Skeletal muscle satellite cell (primary cell): ENCODE results near the gene FURIN.
A peak's percentile ranks its signal among the peaks of the same experiment; 100 is the strongest.

Experiments
- H3K27me3 ChIP-seq: 2 replicates; pipeline ENCODE4 v1.7.0; 2013; ENCODE audit warnings: low read length; ENCODE audit not compliant: control insufficient read depth, insufficient read depth
- H3K36me3 ChIP-seq: 2 replicates; pipeline ENCODE4 v1.7.0; 2013; ENCODE audit warnings: mild to moderate bottlenecking, control low read depth, low read length; ENCODE audit not compliant: insufficient read depth
- H3K4me1 ChIP-seq: 2 replicates; pipeline ENCODE4 v1.7.0; 2013; ENCODE audit warnings: low read length; ENCODE audit not compliant: control insufficient read depth, insufficient read depth
- H3K4me2 ChIP-seq: 2 replicates; pipeline ENCODE4 v1.7.0; 2013; ENCODE audit warnings: mild to moderate bottlenecking, low read length
- H3K4me3 ChIP-seq: 2 replicates; pipeline ENCODE4 v1.7.0; 2013; ENCODE audit warnings: low read length
- H3K9ac ChIP-seq: 2 replicates; pipeline ENCODE4 v1.7.0; 2013; ENCODE audit warnings: mild to moderate bottlenecking, low read depth, low read length, moderate library complexity
- H3K9me3 ChIP-seq: replicated peaks from 2 replicates; pipeline ENCODE4 v1.7.0; 2013; ENCODE audit warnings: mild to moderate bottlenecking, control low read depth, low read length

FURIN gene

DNA sequence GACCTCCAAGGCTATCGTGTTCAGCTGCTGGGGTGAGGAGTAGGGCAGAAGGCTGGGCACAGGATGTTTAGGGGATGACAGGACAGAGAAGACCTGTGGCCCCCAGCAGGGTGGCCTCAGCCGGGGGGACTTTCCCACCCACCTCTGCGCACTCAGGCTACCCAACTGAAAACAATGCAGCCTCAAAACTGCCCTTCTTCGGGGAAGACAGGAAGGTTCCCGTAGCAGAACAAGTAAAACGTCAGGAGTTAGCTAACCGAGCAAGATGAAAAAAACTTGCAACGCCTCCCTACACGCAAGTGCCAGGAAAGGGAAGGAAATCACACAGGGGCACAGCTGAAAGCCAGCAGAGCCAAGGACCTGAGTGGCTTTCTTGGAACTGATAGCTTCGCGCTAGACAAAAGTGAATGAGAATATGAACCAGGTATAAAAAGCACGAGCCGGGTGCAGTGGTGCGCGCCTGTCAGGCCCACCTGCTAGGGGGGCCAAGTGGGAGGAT is 38.4 kb upstream of the FURIN start:
- H3K9ac ChIP-seq, result no peak overlapping the region
- no peaks in the 10 kb centered on the region for H3K36me3 ChIP-seq
- no peak overlapping the region for H3K4me3 ChIP-seq
- no peaks in the 10 kb centered on the region for H3K4me1 ChIP-seq
- H3K9me3 ChIP-seq, result no peaks in the 10 kb centered on the region
- H3K4me2 ChIP-seq, result no peak overlapping the region
- peaks cover 3% of the 10 kb centered on the region for H3K27me3 ChIP-seq

GRCh38 chr15:90834626-90835025 is 33.8 kb upstream of the FURIN start:
- Histone ChIP-seq H3K36me3 (no peaks in the 10 kb centered on the region), H3K27me3 (peaks cover 3% of the 10 kb centered on the region), H3K4me1 (peaks cover 4% of the 10 kb centered on the region)

GRCh38 chr15:90836296-90836871 is 32.0 kb upstream of the FURIN start:
- no peaks in the 10 kb centered on the region for H3K36me3 ChIP-seq
- H3K27me3 ChIP-seq, result no peaks in the 10 kb centered on the region
- H3K4me2 ChIP-seq, result no peak overlapping the region
- peaks cover 4% of the 10 kb centered on the region for H3K4me1 ChIP-seq
- no peak overlapping the region for H3K4me3 ChIP-seq
- no peaks in the 10 kb centered on the region for H3K9me3 ChIP-seq
- no peak overlapping the region for H3K9ac ChIP-seq

More at GRCh38 chr15:90834626-90835025, 33.8 kb upstream of the FURIN start:
- H3K4me3 ChIP-seq, result no peak overlapping the region
- H3K9ac ChIP-seq, result no peak overlapping the region
- no peaks in the 10 kb centered on the region for H3K9me3 ChIP-seq
- H3K4me2 ChIP-seq, result no peak overlapping the region

DNA sequence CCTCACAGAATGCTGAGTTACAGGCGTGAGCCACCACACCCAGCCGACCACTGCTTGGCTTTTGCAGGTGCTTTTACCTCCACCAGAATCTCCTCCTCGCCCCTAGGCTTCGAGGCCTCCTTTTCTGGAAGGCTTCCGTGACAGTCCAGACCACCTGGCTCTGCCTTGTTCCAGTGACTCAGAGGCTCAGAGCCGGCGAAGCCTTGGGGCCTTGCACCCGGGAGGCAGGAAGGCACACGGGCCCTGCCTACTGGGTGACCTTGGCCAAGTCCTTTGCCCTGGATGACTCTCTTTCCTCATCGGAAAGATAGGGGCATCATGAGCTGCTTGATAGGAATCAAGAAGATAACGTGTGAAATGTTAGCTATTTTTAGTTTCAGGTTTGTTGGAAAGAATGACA is 31.3 kb upstream of the FURIN start:
- no peaks in the 10 kb centered on the region for H3K9me3 ChIP-seq
- H3K4me2 ChIP-seq, result no peak overlapping the region
- H3K36me3 ChIP-seq, result no peaks in the 10 kb centered on the region
- no peak overlapping the region for H3K9ac ChIP-seq
- no peaks in the 10 kb centered on the region for H3K27me3 ChIP-seq
- H3K4me1 ChIP-seq, result peaks cover 4% of the 10 kb centered on the region
- H3K4me3 ChIP-seq, result no peak overlapping the region

- Histone ChIP-seq H3K36me3 (no peaks in the 10 kb centered on the region), H3K4me2 (no peak overlapping the region), H3K4me1 (peaks cover 4% of the 10 kb centered on the region), H3K9me3 (no peaks in the 10 kb centered on the region), H3K4me3 (no peak overlapping the region), H3K27me3 (peaks cover 3% of the 10 kb centered on the region), H3K9ac (no peak overlapping the region)
Measured at GRCh38 chr15:90838139-90838538, 30.2 kb upstream of the FURIN start.

DNA sequence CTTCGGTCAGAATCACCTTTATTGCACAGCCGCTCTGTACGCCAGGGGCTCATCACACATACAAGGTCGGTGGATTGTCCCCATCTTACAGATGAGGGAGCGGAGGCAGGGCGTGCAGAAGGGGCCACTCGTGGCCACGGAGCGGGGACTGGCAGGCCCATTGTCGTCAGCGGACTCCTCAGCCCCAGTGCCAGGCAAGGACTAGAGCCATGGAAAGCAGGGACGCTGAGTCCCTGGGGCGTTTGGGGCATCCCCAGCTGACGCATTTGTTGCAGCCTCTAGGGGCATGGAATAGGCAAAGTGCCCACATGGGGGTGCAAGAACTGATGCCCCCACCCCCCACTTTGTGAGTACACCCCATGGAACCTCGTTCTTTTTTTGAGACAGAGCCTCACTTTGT is 29.8 kb upstream of the FURIN start:
- H3K4me3 ChIP-seq, result no peak overlapping the region
- peaks cover 4% of the 10 kb centered on the region for H3K4me1 ChIP-seq
- H3K9me3 ChIP-seq, result no peaks in the 10 kb centered on the region
- no peaks in the 10 kb centered on the region for H3K36me3 ChIP-seq
- no peak overlapping the region for H3K9ac ChIP-seq
- H3K4me2 ChIP-seq, result no peak overlapping the region
- peaks cover 3% of the 10 kb centered on the region for H3K27me3 ChIP-seq

DNA sequence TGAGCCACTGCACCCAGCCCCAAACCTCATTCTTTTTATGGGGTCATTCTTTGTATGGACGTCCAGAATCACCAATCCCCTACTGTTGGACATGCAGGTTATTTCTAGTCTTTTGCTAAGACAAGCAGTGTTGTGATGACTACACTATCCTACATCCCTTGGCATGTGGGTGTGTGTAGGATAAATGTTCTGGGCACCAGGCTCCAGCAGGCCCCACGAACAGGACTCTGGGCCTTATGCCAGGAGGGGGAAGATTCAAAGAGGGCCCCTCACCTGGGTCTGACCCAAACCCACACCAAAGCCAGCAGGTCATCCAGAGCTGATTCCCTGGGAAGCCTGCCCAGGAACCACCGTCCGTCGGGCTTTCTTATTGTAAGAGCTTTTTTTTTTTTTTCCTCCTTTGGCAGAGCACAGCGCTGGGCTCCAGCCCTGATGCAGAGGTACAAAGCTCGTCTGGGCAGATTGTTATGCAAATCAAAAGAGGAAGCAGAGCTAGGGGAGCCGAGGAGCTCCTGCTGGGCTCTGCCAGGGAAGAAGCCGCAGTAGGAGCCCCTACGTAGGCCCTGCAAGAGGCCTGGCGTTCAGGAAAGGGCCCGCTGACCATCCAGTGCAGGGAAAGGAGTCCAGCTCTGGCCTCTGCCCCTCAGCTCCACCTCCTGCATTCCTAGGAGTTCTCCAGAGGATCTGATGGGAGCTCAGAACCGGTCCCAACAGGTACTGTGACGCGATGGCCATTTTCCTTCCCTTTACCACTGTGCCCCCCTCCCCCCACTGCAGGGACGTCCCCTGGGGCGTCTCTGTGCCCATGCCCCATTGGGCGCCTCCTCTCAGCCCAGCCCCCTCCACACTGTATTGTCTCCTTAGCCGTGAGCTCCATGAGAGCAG is 29.0 kb upstream of the FURIN start:
- Histone ChIP-seq H3K9me3 (no peaks in the 10 kb centered on the region), H3K27me3 (peaks cover 3% of the 10 kb centered on the region), H3K4me3 (no peak overlapping the region), H3K36me3 (no peaks in the 10 kb centered on the region), H3K9ac (no peak overlapping the region), H3K4me1 (peaks cover 4% of the 10 kb centered on the region), H3K4me2 (no peak overlapping the region)

GRCh38 chr15:90840157-90840855 is 28.1 kb upstream of the FURIN start:
- no peaks in the 10 kb centered on the region for H3K36me3 ChIP-seq
- no peak overlapping the region for H3K4me3 ChIP-seq
- peaks cover 3% of the 10 kb centered on the region for H3K27me3 ChIP-seq
- H3K4me2 ChIP-seq, result no peak overlapping the region
- H3K9me3 ChIP-seq, result no peaks in the 10 kb centered on the region
- H3K4me1 ChIP-seq, result peaks cover 9% of the 10 kb centered on the region
- no peak overlapping the region for H3K9ac ChIP-seq

DNA sequence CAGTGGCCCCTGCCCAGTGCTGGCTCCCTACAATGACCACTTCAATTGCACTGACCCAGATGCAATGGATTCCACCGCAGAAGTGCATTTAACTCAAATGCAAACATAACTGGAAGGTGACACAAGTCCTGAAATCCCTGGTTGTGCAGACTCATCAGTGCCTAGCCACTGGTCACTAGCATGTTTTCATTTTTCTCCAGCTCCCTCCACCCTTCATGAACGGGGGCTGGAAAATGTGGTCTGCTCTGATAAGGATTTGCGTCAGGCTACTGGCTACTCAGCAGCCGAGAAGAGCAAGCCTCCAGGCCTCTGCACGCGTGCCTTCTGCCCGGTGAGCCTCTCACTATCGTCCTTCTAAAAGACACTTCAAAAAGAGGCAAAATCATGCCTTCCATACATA is 27.4 kb upstream of the FURIN start:
- H3K9me3 ChIP-seq, result no peaks in the 10 kb centered on the region
- no peak overlapping the region for H3K4me3 ChIP-seq
- H3K27me3 ChIP-seq, result peaks cover 3% of the 10 kb centered on the region
- H3K4me2 ChIP-seq, result no peak overlapping the region
- H3K36me3 ChIP-seq, result no peaks in the 10 kb centered on the region
- H3K9ac ChIP-seq, result no peak overlapping the region
- peaks cover 14% of the 10 kb centered on the region for H3K4me1 ChIP-seq

DNA sequence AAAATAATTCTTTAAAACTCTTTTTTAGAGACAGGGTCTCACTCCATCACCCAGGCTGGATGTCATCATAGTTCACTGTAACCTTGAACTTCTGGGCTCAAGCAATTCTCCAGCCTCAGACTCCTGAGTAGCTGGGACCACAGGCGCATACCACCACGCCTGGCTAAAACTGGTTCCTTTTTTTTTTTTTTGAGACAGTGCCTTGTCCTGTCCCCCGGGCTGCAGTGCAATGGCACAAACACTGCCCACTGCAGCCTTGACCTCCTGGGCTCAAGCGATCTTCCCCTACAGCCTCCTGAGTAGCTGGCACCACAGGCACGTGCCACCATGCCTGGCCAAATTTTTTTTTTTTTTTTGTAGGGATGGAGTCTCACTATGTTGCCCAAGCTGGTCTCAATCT is 23.7 kb upstream of the FURIN start:
- no peaks in the 10 kb centered on the region for H3K9me3 ChIP-seq
- H3K9ac ChIP-seq, result no peak overlapping the region
- no peaks in the 10 kb centered on the region for H3K36me3 ChIP-seq
- H3K4me1 ChIP-seq, result peaks cover 10% of the 10 kb centered on the region
- peaks cover 3% of the 10 kb centered on the region for H3K27me3 ChIP-seq
- no peak overlapping the region for H3K4me3 ChIP-seq
- no peak overlapping the region for H3K4me2 ChIP-seq

GRCh38 chr15:90845201-90845949 is 23.0 kb upstream of the FURIN start:
- H3K27me3 ChIP-seq, result peaks cover 3% of the 10 kb centered on the region
- peaks cover 10% of the 10 kb centered on the region for H3K4me1 ChIP-seq
- H3K9ac ChIP-seq, result peak overlapping the region; percentile 19
- no peaks in the 10 kb centered on the region for H3K36me3 ChIP-seq
- H3K4me2 ChIP-seq, result peak overlapping the region; percentile 43
- no peaks in the 10 kb centered on the region for H3K9me3 ChIP-seq
- no peak overlapping the region for H3K4me3 ChIP-seq
